IPS-15b (cell line): ENCODE data around the gene UGT1A3.

Source experiments
- H3K27me3 ChIP-seq: one replicate; pipeline ENCODE4 v1.6.1; 2013; ENCODE audit warnings: low read length; ENCODE audit not compliant: control insufficient read depth, insufficient read depth
- H3K36me3 ChIP-seq: one replicate; pipeline ENCODE4 v1.6.1; 2013; ENCODE audit warnings: low read length; ENCODE audit not compliant: control insufficient read depth, insufficient read depth
- H3K4me1 ChIP-seq: one replicate; pipeline ENCODE4 v1.6.1; 2013; ENCODE audit warnings: mild to moderate bottlenecking, low read length; ENCODE audit not compliant: control insufficient read depth, insufficient read depth
- H3K4me3 ChIP-seq: one replicate; pipeline ENCODE4 v1.5.1; 2013; ENCODE audit warnings: low read depth, low read length
- H3K9ac ChIP-seq: one replicate; pipeline ENCODE4 v1.6.1; 2013; ENCODE audit warnings: low read depth, mild to moderate bottlenecking, low read length
- H3K9me3 ChIP-seq: one replicate; pipeline ENCODE4 v1.6.1; 2013; ENCODE audit warnings: mild to moderate bottlenecking, low read length; ENCODE audit not compliant: control insufficient read depth, insufficient read depth

The UGT1A3 gene

GRCh38 chr2:233791151-233791882 is 62.5 kb downstream of the UGT1A3 start:
- Histone ChIP-seq H3K9ac (no peak overlapping the region), H3K27me3 (no peaks in the 10 kb centered on the region), H3K9me3 (no peaks in the 10 kb centered on the region), H3K4me1 (no peaks in the 10 kb centered on the region), H3K4me3 (no peak overlapping the region), H3K36me3 (no peaks in the 10 kb centered on the region)

DNA sequence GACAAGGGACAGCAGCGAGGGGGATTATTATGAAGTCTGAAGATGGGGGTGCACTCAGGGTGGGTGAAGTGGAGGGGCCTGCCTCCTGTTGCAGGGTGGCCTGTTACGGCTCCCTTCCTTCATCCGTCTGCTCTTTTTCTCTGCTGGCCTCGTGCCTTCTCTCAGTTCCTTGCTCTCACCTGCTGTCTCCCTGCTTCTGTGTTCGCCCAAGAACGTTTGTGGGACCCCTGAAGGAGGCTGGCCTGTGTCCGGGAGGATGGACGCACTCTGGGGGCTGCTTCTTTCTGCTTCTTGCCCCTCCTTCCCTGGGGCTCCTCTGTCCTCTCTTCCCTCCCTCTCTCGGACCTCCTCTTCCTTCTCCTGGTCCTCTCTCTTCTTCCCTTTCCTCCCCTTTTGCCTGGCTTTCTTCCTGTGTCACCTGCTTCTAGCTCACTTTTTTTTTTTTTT is 63.1 kb downstream of the UGT1A3 start:
- Histone ChIP-seq H3K27me3 (no peaks in the 10 kb centered on the region), H3K9me3 (no peaks in the 10 kb centered on the region), H3K36me3 (no peaks in the 10 kb centered on the region), H3K4me1 (no peaks in the 10 kb centered on the region), H3K4me3 (no peak overlapping the region), H3K9ac (no peak overlapping the region)

- H3K9ac ChIP-seq, result no peak overlapping the region
- no peaks in the 10 kb centered on the region for H3K36me3 ChIP-seq
- no peaks in the 10 kb centered on the region for H3K4me1 ChIP-seq
- H3K4me3 ChIP-seq, result no peak overlapping the region
- H3K9me3 ChIP-seq, result no peaks in the 10 kb centered on the region
- H3K27me3 ChIP-seq, result no peaks in the 10 kb centered on the region
Observed at GRCh38 chr2:233792720-233793119, 63.9 kb downstream of the UGT1A3 start.

- Histone ChIP-seq H3K9me3 (no peaks in the 10 kb centered on the region), H3K27me3 (no peaks in the 10 kb centered on the region), H3K36me3 (no peaks in the 10 kb centered on the region), H3K4me3 (no peak overlapping the region), H3K4me1 (no peaks in the 10 kb centered on the region), H3K9ac (no peak overlapping the region)
Observed at GRCh38 chr2:233793465-233794127, 64.8 kb downstream of the UGT1A3 start.

DNA sequence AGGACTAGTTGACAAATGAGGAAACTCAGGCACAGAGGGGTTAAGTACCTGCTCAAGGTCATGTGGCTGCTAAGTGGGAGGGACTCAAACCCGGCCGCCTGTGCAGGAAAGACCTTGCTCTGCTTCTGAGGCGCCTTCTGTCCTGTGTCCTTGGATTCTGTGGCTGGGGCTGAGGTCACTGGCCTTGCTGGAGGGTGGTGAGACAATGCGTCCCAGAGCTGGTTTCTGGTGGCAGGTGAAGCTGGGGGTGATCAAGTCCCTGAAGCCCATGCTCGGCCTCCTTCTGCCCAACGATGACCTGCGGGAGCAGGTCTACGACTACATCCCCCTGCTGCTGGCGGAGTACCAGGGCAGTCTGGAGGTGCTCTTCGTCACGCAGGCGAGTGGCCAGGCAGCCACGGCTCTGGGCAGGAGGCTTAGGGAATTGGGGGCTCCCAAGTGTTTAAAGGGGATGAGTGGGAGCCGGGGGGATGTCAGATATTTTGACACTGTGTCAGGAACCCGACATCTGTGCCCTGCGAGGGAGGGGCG is 65.4 kb downstream of the UGT1A3 start:
- H3K27me3 ChIP-seq, result no peaks in the 10 kb centered on the region
- no peak overlapping the region for H3K9ac ChIP-seq
- H3K9me3 ChIP-seq, result no peaks in the 10 kb centered on the region

DNA sequence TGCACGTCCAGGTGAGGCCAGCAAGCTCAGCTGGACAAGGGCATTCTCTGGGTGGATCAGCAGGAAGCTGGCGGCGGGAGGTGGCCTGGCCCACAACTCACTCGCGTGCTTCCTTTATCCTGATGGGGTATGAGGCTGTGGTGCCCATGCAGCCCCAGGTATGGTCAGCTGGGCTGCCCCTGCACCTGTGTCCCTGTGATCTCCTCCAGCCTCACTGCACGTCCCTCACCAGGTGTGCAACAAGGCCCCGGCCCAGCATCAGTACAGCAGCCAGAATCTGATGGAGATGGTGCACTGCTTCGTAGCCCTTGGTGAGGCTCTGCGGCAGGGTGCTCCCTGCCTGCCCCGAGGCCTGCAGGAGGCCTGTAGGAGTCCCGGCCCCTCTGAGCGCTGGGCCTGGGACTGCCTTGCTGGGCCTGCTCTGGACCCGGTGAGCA is 66.9 kb downstream of the UGT1A3 start:
- Histone ChIP-seq H3K9me3 (no peaks in the 10 kb centered on the region), H3K9ac (no peak overlapping the region), H3K36me3 (no peaks in the 10 kb centered on the region), H3K4me1 (no peaks in the 10 kb centered on the region), H3K4me3 (no peak overlapping the region), H3K27me3 (no peaks in the 10 kb centered on the region)

More for the DNA sequence above, 65.4 kb downstream of the UGT1A3 start:
- H3K36me3 ChIP-seq, result no peaks in the 10 kb centered on the region
- H3K4me1 ChIP-seq, result no peaks in the 10 kb centered on the region
- no peak overlapping the region for H3K4me3 ChIP-seq

- Histone ChIP-seq H3K4me1 (no peaks in the 10 kb centered on the region), H3K27me3 (no peaks in the 10 kb centered on the region), H3K9me3 (no peaks in the 10 kb centered on the region), H3K9ac (no peak overlapping the region), H3K4me3 (no peak overlapping the region), H3K36me3 (no peaks in the 10 kb centered on the region)
Observed at GRCh38 chr2:233796254-233796653, 67.4 kb downstream of the UGT1A3 start.

DNA sequence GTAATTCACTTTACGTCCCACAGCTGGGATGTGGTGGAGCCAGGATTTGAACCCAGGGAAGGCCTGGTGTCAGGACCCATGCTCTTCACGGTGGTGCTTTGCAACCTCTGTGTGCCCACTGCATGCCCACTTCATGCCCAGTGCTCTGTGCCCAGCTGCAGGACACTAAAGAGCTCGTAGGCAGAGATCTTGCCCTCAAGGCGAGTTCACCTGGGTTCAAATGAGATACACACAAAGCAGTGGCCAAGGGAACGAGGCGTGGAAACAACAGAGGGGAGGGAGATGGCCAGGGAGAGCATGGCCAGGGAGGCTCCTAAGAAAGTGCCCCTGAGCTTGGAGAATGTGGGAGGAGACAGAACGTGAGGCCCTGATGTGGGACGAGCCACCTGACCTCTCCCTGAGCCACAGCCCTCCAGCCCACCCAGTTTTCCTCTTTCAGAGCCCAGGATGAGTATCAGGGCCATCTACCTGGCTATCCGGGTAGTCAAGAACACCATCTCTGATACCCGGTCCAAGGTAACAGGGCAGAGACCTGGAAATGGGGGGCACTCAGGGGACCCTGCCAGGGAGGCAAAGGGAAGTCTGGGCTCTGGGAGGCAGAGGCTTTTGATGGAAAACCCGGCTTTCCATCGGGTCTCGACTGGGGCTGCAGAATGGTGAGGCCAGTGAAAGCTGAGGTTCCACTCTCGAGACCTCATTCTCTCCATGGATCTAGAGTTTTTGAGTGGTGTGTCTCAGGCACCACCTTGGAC is 69.7 kb downstream of the UGT1A3 start:
- no peaks in the 10 kb centered on the region for H3K27me3 ChIP-seq
- H3K4me3 ChIP-seq, result no peak overlapping the region
- H3K36me3 ChIP-seq, result no peaks in the 10 kb centered on the region
- H3K4me1 ChIP-seq, result no peaks in the 10 kb centered on the region
- H3K9ac ChIP-seq, result no peak overlapping the region
- no peaks in the 10 kb centered on the region for H3K9me3 ChIP-seq

DNA sequence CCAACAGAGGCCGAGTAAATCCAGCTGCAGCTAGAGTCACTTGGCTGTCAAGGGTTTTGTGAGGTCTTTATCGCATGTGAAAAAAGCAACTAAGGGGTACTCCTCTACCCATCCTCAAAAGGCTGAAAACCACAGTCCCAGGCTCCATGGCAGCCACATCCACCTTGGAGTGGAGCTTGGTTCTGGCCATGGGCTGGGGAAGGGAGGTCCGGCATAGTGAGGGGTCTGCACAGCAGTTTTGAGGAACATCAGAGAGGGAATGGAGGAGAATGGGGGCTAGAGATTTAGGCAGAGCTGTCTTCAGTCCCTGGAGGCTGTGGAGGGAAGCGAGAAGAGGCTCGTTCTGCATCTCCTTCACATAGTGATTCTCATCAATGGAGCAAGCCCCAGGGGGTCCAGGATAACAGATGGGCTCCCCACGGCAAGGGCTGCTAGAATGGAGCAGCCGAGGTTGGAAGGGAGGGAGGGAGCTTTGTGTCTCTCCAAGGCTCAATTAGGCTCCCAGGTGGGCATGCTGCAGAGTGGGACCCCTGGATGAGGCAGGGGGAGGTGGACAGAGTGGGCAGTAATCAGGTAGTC is 70.3 kb downstream of the UGT1A3 start:
- H3K27me3 ChIP-seq, result no peaks in the 10 kb centered on the region

GRCh38 chr2:233799716-233800115 is 70.9 kb downstream of the UGT1A3 start:
- H3K4me3 ChIP-seq, result no peak overlapping the region
- no peaks in the 10 kb centered on the region for H3K4me1 ChIP-seq
- no peaks in the 10 kb centered on the region for H3K9me3 ChIP-seq
- no peaks in the 10 kb centered on the region for H3K27me3 ChIP-seq
- H3K9ac ChIP-seq, result no peak overlapping the region
- H3K36me3 ChIP-seq, result no peaks in the 10 kb centered on the region

More for the DNA sequence above, 70.3 kb downstream of the UGT1A3 start:
- Histone ChIP-seq H3K4me1 (no peaks in the 10 kb centered on the region), H3K9ac (no peak overlapping the region), H3K9me3 (no peaks in the 10 kb centered on the region), H3K4me3 (no peak overlapping the region), H3K36me3 (no peaks in the 10 kb centered on the region)

DNA sequence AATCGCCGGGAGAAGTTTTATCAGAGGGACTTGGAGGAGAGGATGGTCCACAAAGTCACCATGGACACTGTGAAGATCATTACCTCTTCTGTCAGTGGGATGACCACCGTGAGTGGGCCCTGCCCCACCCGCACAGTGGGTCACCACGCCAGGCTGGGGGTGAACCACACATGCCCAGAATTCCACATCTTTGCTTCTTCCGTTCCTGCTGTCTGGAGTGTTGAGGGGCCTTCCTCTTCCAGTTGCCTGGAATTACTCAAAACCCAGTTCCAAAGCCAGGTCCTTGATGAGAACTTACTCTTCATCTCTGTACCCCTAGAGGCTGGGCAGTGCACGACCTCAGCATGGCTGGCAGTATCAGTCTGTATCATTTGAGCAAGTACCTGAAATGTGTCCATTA is 71.4 kb downstream of the UGT1A3 start:
- Histone ChIP-seq H3K27me3 (no peaks in the 10 kb centered on the region), H3K4me3 (no peak overlapping the region), H3K4me1 (no peaks in the 10 kb centered on the region), H3K9ac (no peak overlapping the region), H3K9me3 (no peaks in the 10 kb centered on the region), H3K36me3 (no peaks in the 10 kb centered on the region)
